DOHH2 (cell line): ENCODE results near the gene JARID2.

Experiments used
- H3F3A ChIP-seq: fragments of 200-600 bp; sonication (generic), shearing (Covaris generic); 2 replicates; pipeline ENCODE4 v1.6.0; 2016; ENCODE audit warnings: antibody characterized with exemption, mild to moderate bottlenecking; ENCODE audit not compliant: control insufficient read depth, insufficient read depth
- H3K27ac ChIP-seq: fragments of 200-600 bp; sonication (generic); 2 replicates; pipeline ENCODE4 v1.5.1; 2014; ENCODE audit warnings: low read depth, mild to moderate bottlenecking, low read length, moderate library complexity
- H3K27me3 ChIP-seq: fragments of 200-600 bp; sonication (generic); 2 replicates; pipeline ENCODE4 v1.6.1; 2014; ENCODE audit warnings: mild to moderate bottlenecking, low read length, mixed read lengths; ENCODE audit not compliant: control insufficient read depth
- H3K36me3 ChIP-seq: fragments of 200-600 bp; sonication (generic); 2 replicates; pipeline ENCODE4 v1.6.1; 2014; ENCODE audit warnings: mild to moderate bottlenecking, low read length, moderate library complexity, mixed read lengths; ENCODE audit not compliant: control insufficient read depth
- H3K4me1 ChIP-seq: fragments of 200-600 bp; sonication (generic); 2 replicates; pipeline ENCODE4 v1.6.1; 2014; ENCODE audit warnings: mild to moderate bottlenecking, low read length, mixed read lengths; ENCODE audit not compliant: control insufficient read depth
- H3K4me2 ChIP-seq: fragments of 200-600 bp; sonication (generic); 2 replicates; pipeline ENCODE4 v1.6.0; 2014; ENCODE audit warnings: mild to moderate bottlenecking, low read length, moderate library complexity
- H3K4me3 ChIP-seq: fragments of 200-600 bp; sonication (generic); 2 replicates; pipeline ENCODE4 v1.5.1; 2014; ENCODE audit warnings: mild to moderate bottlenecking, low read length, mixed read lengths
- H3K79me2 ChIP-seq: fragments of 200-600 bp; sonication (generic); 2 replicates; pipeline ENCODE4 v1.6.1; 2014; ENCODE audit warnings: mild to moderate bottlenecking, low read length, mixed read lengths; ENCODE audit not compliant: control insufficient read depth
- H3K9me2 ChIP-seq: fragments of 200-600 bp; sonication (generic); replicated peaks from 2 replicates; pipeline ENCODE4 v1.6.1; 2014; ENCODE audit warnings: mild to moderate bottlenecking, low read length, mixed read lengths; ENCODE audit not compliant: control insufficient read depth
- H3K9me3 ChIP-seq: fragments of 200-600 bp; sonication (generic); 2 replicates; pipeline ENCODE4 v1.6.1; 2014; ENCODE audit warnings: antibody characterized with exemption, low read length, mixed read lengths; ENCODE audit not compliant: control insufficient read depth, insufficient read depth
- H4K20me1 ChIP-seq: fragments of 200-600 bp; sonication (generic); 2 replicates; pipeline ENCODE4 v1.6.0; 2014; ENCODE audit warnings: low read depth, mild to moderate bottlenecking, antibody characterized with exemption, low read length, moderate library complexity; ENCODE audit not compliant: control insufficient read depth, insufficient read depth
- EZH2phosphoT487 ChIP-seq: fragments of 200-600 bp; sonication (generic); IDR thresholded peaks from 2 replicates; pipeline ENCODE4 v1.6.1; 2017; ENCODE audit warnings: borderline replicate concordance, mild to moderate bottlenecking, antibody characterized with exemption, low read length, moderate library complexity, mixed read lengths
- TF ChIP-seq, protein P1 (sequence below): fragments of 200-600 bp; sonication (generic); IDR thresholded peaks from one replicate; pipeline ENCODE4 v1.5.1; 2014; ENCODE audit warnings: antibody characterized with exemption, mild to moderate bottlenecking, low read depth, low read length; ENCODE audit not compliant: poor library complexity, severe bottlenecking

The JARID2 gene

GRCh38 chr6:15453186-15453585, 207.3 kb downstream of the JARID2 start:
- Histone ChIP-seq H3K4me1 (peaks cover 33% of the 10 kb centered on the region), H3K9me2 (no peaks in the 10 kb centered on the region), H3K27me3 (no peaks in the 10 kb centered on the region), H3K36me3 (0 out of 2 replicates have a peak, but pooled peaks cover 9% of the 10 kb centered on the region), H3K4me2 (no peak overlapping the region), H3F3A (0 out of 2 replicates have a peak, but pooled peaks cover 3% of the 10 kb centered on the region), H3K27ac (no peak overlapping the region), H3K79me2 (no peaks in the 10 kb centered on the region), H4K20me1 (no peaks in the 10 kb centered on the region), H3K9me3 (no peaks in the 10 kb centered on the region), H3K4me3 (no peak overlapping the region)
- TF ChIP-seq EZH2phosphoT487 = no peak
- TF ChIP-seq, protein P1, sequence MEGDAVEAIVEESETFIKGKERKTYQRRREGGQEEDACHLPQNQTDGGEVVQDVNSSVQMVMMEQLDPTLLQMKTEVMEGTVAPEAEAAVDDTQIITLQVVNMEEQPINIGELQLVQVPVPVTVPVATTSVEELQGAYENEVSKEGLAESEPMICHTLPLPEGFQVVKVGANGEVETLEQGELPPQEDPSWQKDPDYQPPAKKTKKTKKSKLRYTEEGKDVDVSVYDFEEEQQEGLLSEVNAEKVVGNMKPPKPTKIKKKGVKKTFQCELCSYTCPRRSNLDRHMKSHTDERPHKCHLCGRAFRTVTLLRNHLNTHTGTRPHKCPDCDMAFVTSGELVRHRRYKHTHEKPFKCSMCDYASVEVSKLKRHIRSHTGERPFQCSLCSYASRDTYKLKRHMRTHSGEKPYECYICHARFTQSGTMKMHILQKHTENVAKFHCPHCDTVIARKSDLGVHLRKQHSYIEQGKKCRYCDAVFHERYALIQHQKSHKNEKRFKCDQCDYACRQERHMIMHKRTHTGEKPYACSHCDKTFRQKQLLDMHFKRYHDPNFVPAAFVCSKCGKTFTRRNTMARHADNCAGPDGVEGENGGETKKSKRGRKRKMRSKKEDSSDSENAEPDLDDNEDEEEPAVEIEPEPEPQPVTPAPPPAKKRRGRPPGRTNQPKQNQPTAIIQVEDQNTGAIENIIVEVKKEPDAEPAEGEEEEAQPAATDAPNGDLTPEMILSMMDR = no peak

GRCh38 chr6:15453622-15454021, 207.8 kb downstream of the JARID2 start:
- Histone ChIP-seq H3K9me2 (no peaks in the 10 kb centered on the region), H3K27ac (no peak overlapping the region), H3K4me3 (no peak overlapping the region), H3F3A (0 out of 2 replicates have a peak, but pooled peaks cover 3% of the 10 kb centered on the region), H3K4me2 (no peak overlapping the region), H3K79me2 (no peaks in the 10 kb centered on the region), H3K9me3 (no peaks in the 10 kb centered on the region), H3K36me3 (0 out of 2 replicates have a peak, but pooled peaks cover 9% of the 10 kb centered on the region), H4K20me1 (no peaks in the 10 kb centered on the region), H3K27me3 (no peaks in the 10 kb centered on the region), H3K4me1 (peaks cover 37% of the 10 kb centered on the region)
- no peak for TF ChIP-seq EZH2phosphoT487
- TF ChIP-seq, protein P1 = no peak

- Histone ChIP-seq H3K4me3 (no peak overlapping the region), H3K9me2 (no peaks in the 10 kb centered on the region), H3F3A (0 out of 2 replicates have a peak, but pooled peaks cover 3% of the 10 kb centered on the region), H3K79me2 (no peaks in the 10 kb centered on the region), H3K27ac (no peak overlapping the region), H3K4me1 (peaks cover 37% of the 10 kb centered on the region), H3K9me3 (no peaks in the 10 kb centered on the region), H3K27me3 (no peaks in the 10 kb centered on the region), H3K36me3 (0 out of 2 replicates have a peak, but pooled peaks cover 9% of the 10 kb centered on the region), H3K4me2 (no peak overlapping the region), H4K20me1 (no peaks in the 10 kb centered on the region)
- no peak for TF ChIP-seq EZH2phosphoT487
- TF ChIP-seq, protein P1 = no peak
Observed at GRCh38 chr6:15456422-15456821, 210.6 kb downstream of the JARID2 start.
